Heart left ventricle (tissue), 16 donors: ENCODE results near the gene TBC1D8. TPM values are rescaled to one million over a fixed set of nuclear protein-coding genes. Genes with fewer than 3 reads are reported as not detected.

Experiments used
- ATAC-seq, 4 donors: fragments of 200-7000 bp; cut with Tn5 transposase; one replicate each; pipeline ENCODE4 v1.9.1; 2020 to 2022; ENCODE audit warnings: moderate library complexity in 4 of 4, mild to moderate bottlenecking in 3 of 4, moderate number of reproducible peaks in 1 of 4
- DNase-seq, 5 donors: peaks; one replicate each; pipeline ENCODE4 v3.0.0-alpha.2; 2020
- H3K27ac ChIP-seq, 12 donors: fragments of 200-600 bp; sonication (generic) in 4 of 12; one replicate each; pipeline versions ENCODE4 v1.5.0 to v1.8.0; 2016 to 2022; ENCODE audit warnings: mild to moderate bottlenecking in 2 of 12
- H3K27me3 ChIP-seq, 9 donors: fragments of 200-600 bp; sonication (generic) in 2 of 9; one replicate each; pipeline versions ENCODE4 v1.5.1 to v1.8.0; 2016 to 2022; ENCODE audit warnings: mild to moderate bottlenecking in 3 of 9
- H3K36me3 ChIP-seq, 9 donors: fragments of 200-600 bp; sonication (generic) in 2 of 9; one replicate each; pipeline versions ENCODE4 v1.5.0 to v1.8.0; 2018 to 2022; ENCODE audit warnings: mild to moderate bottlenecking in 2 of 9
- H3K4me1 ChIP-seq, 12 donors: fragments of 200-600 bp; sonication (generic) in 4 of 12; one replicate each; pipeline versions ENCODE4 v1.5.0 to v1.8.0; 2016 to 2022; ENCODE audit warnings: mild to moderate bottlenecking in 3 of 12
- H3K4me3 ChIP-seq, 12 donors: fragments of 200-600 bp; sonication (generic) in 4 of 12; one replicate each; pipeline versions ENCODE4 v1.5.0 to v1.8.0; 2017 to 2022; ENCODE audit warnings: mild to moderate bottlenecking in 9 of 12, moderate library complexity in 4 of 12
- H3K9me3 ChIP-seq, 12 donors: fragments of 200-600 bp; sonication (generic) in 4 of 12; one replicate each; pipeline versions ENCODE4 v1.5.0 to v1.8.0; 2016 to 2022; ENCODE audit warnings: mild to moderate bottlenecking in 1 of 12
- CTCF ChIP-seq, 12 donors: fragments of 200-600 bp; sonication (generic) in 4 of 12; IDR thresholded peaks; one replicate each; pipeline versions ENCODE4 v1.5.0 to v1.8.0; 2018 to 2022; ENCODE audit warnings: antibody characterized with exemption in 12 of 12, mild to moderate bottlenecking in 5 of 12
- POLR2A ChIP-seq, 2 donors: fragments of 450-650 bp; IDR thresholded peaks; one replicate each; pipeline ENCODE4 v1.6.1; 2017; ENCODE audit warnings: antibody characterized with exemption in 2 of 2, mild to moderate bottlenecking in 2 of 2, moderate library complexity in 2 of 2
- WGBS, 4 donors: extraction: QIAGEN DNeasy Blood & Tissue Kit in 2 of 4; methylation state at CpG; one replicate each; pipeline versions ENCODE4 v1.1.5 to v1.1.7; 2013 to 2018; 5-methylcytosine and 5-hydroxymethylcytosine counted together
- intact Hi-C, 10 donors: fragments of 100-400 bp; cut with DNase I; formaldehyde crosslinking; loops; one replicate each; pipeline versions ENCODE4 v1.11.1 to v1.14.2; 2022
- polyA plus RNA-seq, 2 donors: library from polyadenylated mRNA; stranded (reverse); fragments of 200-250 nt; gene quantifications; one replicate each; pipeline ENCODE4 v1.2.3, GENCODE V29; 2013
- total RNA-seq, 9 donors: library from RNA; depleted of rRNA in 2 of 9; stranded (reverse); fragments of >200 nt in 2 of 9; fragmentation: NEBNext Ultra II Directional in 3 of 9; extraction: Animal tissue kit (Norgen Biotek cat#: 25700) in 3 of 9; gene quantifications; one replicate each; pipeline versions ENCODE4 v1.1.0 to v1.2.4, GENCODE V29; 2016 to 2023
- donor health status: ischemic (EF 13 %, LVEDD 7.1; RV severe dilation, severe dysfunction).
- donor health status: healthy with polysubstance abuse.
- donor health status: DM: no; HTN: yes; CAD: no.
- donor health status: DM: no; HTN: no; CAD: no.
- donor health status: ischemic (EF 25% LVEDD 6.9; RV normal size, moderate dysfunction).
- donor health status: ischemic (EF 25% LVEDD 5.7; RV mildly dilated, moderate dysfunction).
- donor health status: healthy.
- donor health status: DM: yes; HTN: yes; CAD: no.
- donor health status: ischemic (EF 35%, LVEDD 5.7; RV mildly dilated, moderate dysfunction).
- donor health status: nonischemic (EF 11% LVEDD 7.7; RV severe dilation, severe dysfunction).
- donor health status: DM: yes; HTN: yes; CAD: no.
- donor health status: PGD.
- donor health status: ischemic (EF 29% LVEDD 5.4; RV normal size, mild dysfunction).
- donor health status: nonischemic (EF 23%, LVEDD 6.1; RV moderate dilation, normal function).

TBC1D8 gene
- total and polyA plus RNA-seq, 11 donors = 30.1 to 61.7 (median 42.9) TPM

- ATAC-seq (peak; percentile 31 to 59 (median 44)), DNase-seq (no peak)
- peak overlapping the region in 10 of 12 donors; percentile 4 to 93 (median 82) for H3K27ac ChIP-seq
- peaks cover 4 to 69% (median 49%) of the 10 kb centered on the region in 12 donors for H3K4me1 ChIP-seq
- H3K36me3 ChIP-seq = no peaks in the 10 kb centered on the region
- WGBS, 4 donors = 55 to 64% (median 60%) methylated on average over 12 of the region's 12 CpGs
- no peak overlapping the region for H3K4me3 ChIP-seq
- peaks cover 0 to 22% (median 7%) of the 10 kb centered on the region in 12 donors for H3K9me3 ChIP-seq
- TF ChIP-seq POLR2A (IDR thresholded peaks at IDR 0.05) (no peak), CTCF (IDR thresholded peaks at IDR 0.05) (no peak)
- intact Hi-C loops = loop anchor here in 6 of 10 donors (5.0 to 10.0 kb wide), 4 partner anchors 39 to 62 kb away; partner anchors contain the start of gene TBC1D8 (in 1 of the 6)
- H3K27me3 ChIP-seq = no peaks in the 10 kb centered on the region
Observed at GRCh38 chr2:101106453-101107181, 44.6 kb downstream of the TBC1D8 start.

DNA sequence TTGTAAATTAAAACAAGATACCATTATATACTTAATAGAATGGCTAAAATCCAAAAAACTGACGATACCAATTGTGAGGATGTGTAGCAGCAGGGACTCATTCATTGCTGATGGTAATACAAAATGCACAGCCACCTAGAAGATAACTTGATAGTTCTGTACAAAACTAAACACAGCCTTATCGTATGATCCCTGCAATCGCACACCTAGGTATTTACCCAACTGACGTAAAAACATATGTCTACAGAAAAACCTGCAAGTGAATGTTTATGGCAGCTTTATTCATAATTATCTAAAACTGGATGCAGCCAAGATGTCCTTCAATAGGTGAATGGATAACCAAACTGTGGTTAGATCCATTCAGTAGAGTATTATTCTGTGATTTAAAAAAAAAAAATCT, 45.5 kb downstream of the TBC1D8 start:
- intact Hi-C loops = loop anchor here in 6 of 10 donors (5.0 to 10.0 kb wide), 4 partner anchors 38 to 61 kb away; partner anchors contain the start of gene TBC1D8 (in 1 of the 6)
- H3K27ac ChIP-seq = peak overlapping the region in 6 of 12 donors; percentile 21 to 93 (median 66)
- H3K4me1 ChIP-seq = peaks cover 3 to 60% (median 41%) of the 10 kb centered on the region in 12 donors
- DNase-seq (no peak), ATAC-seq (no peak)
- H3K4me3 ChIP-seq = no peak overlapping the region
- no peaks in the 10 kb centered on the region for H3K27me3 ChIP-seq
- no peaks in the 10 kb centered on the region for H3K36me3 ChIP-seq
- WGBS, 4 donors = 68 to 77% (median 74%) methylated on average over 4 of the region's 4 CpGs
- peaks cover 0 to 31% (median 7%) of the 10 kb centered on the region in 12 donors for H3K9me3 ChIP-seq
- no peak for TF ChIP-seq CTCF (IDR thresholded peaks at IDR 0.05)
- no peak for TF ChIP-seq POLR2A (IDR thresholded peaks at IDR 0.05)

DNA sequence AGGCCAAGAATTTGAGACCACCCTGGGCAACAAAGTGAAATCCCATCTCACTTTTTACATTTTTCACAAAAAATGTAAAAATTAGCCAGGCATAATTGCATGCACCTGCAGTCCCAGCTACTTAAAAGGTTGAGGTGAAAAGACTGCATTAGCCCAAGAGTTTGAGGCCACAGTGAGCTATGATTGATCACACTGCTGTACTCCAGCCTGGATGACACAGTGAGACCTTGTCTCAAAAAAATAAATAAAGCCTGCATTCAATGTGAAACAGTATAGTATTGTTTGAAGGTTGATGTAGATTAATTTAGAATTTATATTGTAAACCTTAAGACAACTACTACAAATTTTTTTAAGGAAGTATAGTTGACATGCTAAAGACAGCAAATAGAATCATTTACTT, 53.5 kb downstream of the TBC1D8 start:
- TF ChIP-seq POLR2A (IDR thresholded peaks at IDR 0.05) = no peak
- no peak overlapping the region for H3K4me3 ChIP-seq
- peaks cover 0 to 19% (median 0%) of the 10 kb centered on the region in 12 donors for H3K4me1 ChIP-seq
- no peak overlapping the region for H3K27ac ChIP-seq
- intact Hi-C loops = no loop called here
- no peak for ATAC-seq
- H3K27me3 ChIP-seq = no peaks in the 10 kb centered on the region
- H3K36me3 ChIP-seq = peaks cover 0 to 3% (median 0%) of the 10 kb centered on the region in 9 donors
- no peak for DNase-seq
- H3K9me3 ChIP-seq = peaks cover 0 to 40% (median 5%) of the 10 kb centered on the region in 12 donors

DNA sequence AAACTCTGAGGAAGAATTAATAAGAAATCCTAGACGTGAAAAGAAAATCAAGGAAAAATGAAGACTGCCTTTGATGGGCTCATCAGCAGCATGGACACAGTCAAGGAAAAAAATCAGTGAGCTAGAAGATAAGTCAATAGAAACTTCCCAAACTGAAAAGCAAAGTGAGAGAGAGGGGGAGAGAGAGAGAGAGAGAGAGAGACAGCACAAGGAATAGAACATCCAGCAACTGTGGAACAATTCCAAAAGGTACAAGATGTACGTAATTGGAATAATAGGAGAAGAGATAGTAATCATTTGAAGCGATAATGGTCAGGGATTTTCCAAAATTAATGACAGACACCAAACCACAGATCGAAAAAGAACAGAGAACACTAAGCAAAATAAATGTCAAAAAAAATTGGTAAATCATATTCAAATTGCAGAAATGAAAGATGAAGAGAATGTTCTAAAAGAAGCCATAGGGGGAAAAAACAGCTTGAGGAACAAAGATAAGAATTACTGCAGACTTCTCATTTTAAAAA, 54.5 kb downstream of the TBC1D8 start:
- peaks cover 0 to 33% (median 3%) of the 10 kb centered on the region in 12 donors for H3K9me3 ChIP-seq
- no peak for TF ChIP-seq POLR2A (IDR thresholded peaks at IDR 0.05)
- no peak for TF ChIP-seq CTCF (IDR thresholded peaks at IDR 0.05)
- peaks cover 0 to 3% (median 0%) of the 10 kb centered on the region in 9 donors for H3K36me3 ChIP-seq
- H3K4me3 ChIP-seq = no peak overlapping the region
- no peaks in the 10 kb centered on the region for H3K27me3 ChIP-seq
- 78 to 85% (median 82%) methylated on average over 4 of the region's 4 CpGs for WGBS, 4 donors
- peak overlapping the region in 1 of 12 donors; percentile 12 for H3K27ac ChIP-seq
- intact Hi-C loops = no loop called here
- no peak for ATAC-seq
- DNase-seq = no peak
- peaks cover 0 to 25% (median 2%) of the 10 kb centered on the region in 12 donors for H3K4me1 ChIP-seq
